Adipocyte (in vitro differentiated cells): Measurements from ENCODE around the gene GTF2B.
A peak's percentile ranks its signal among the peaks of the same experiment; 100 is the strongest.
"Not testable (repeated sequence)": the region's sequence is repeated elsewhere in the genome, so short reads cannot be mapped to it uniquely, and the experiment has no call there.

Experiments
- DNase-seq: peaks from one replicate; pipeline ENCODE4 v3.0.0-alpha.2; 2015; ENCODE audit warnings: low read depth
- H3K27me3 ChIP-seq: replicated peaks from 2 replicates; pipeline ENCODE4 v1.7.0; 2013; ENCODE audit warnings: mild to moderate bottlenecking, low read length, moderate library complexity; ENCODE audit not compliant: control insufficient read depth, insufficient read depth
- H3K36me3 ChIP-seq: 2 replicates; pipeline ENCODE4 v1.7.0; 2013; ENCODE audit warnings: low read length, mild to moderate bottlenecking, moderate library complexity; ENCODE audit not compliant: control insufficient read depth, insufficient read depth, severe bottlenecking
- H3K4me1 ChIP-seq: 2 replicates; pipeline ENCODE4 v1.7.0; 2013; ENCODE audit warnings: mild to moderate bottlenecking, low read length, moderate library complexity; ENCODE audit not compliant: control insufficient read depth, insufficient read depth
- H3K4me3 ChIP-seq: 2 replicates; pipeline ENCODE4 v1.7.0; 2013; ENCODE audit warnings: mild to moderate bottlenecking, low read length, moderate library complexity
- H3K9ac ChIP-seq: 2 replicates; pipeline ENCODE4 v1.7.0; 2013; ENCODE audit warnings: mild to moderate bottlenecking, low read length, moderate library complexity
- H3K9me3 ChIP-seq: 2 replicates; pipeline ENCODE4 v1.7.0; 2013; ENCODE audit warnings: mild to moderate bottlenecking, low read length, moderate library complexity; ENCODE audit not compliant: control insufficient read depth

Gene GTF2B

GRCh38 chr1:88911800-88912199 lies 20.4 kb upstream of the GTF2B start:
- H3K4me1 ChIP-seq, H3K9ac ChIP-seq: not testable (repeated sequence)

GRCh38 chr1:88911161-88911560 lies 19.8 kb upstream of the GTF2B start:
- no peaks in the 10 kb centered on the region for H3K4me1 ChIP-seq
- DNase-seq = no peak

More at GRCh38 chr1:88911800-88912199, 20.4 kb upstream of the GTF2B start:
- H3K27me3 ChIP-seq, H3K9me3 ChIP-seq, DNase-seq, H3K36me3 ChIP-seq, H3K4me3 ChIP-seq: not testable (repeated sequence)

DNA sequence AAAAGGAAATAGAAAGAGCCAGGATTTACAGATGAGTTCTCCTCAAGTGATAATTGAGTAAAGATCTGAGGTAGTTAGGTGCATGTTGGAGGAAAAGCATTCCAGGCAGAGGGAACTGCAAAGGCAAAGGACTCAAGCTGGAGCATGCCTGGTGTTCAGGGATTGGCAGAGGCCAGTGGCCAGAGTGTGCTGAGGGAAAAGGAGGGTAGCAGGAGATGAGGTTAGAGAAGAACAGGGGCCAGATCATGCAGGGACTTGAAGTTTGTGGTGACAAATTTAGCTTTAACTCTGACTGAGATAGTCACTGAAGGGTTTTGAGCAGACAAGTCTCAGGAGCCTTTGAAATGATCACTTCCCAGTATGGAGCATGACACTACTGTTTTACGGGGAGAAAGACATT lies 19.0 kb upstream of the GTF2B start:
- H3K9ac ChIP-seq = no peak overlapping the region
- DNase-seq = no peak
- H3K9me3 ChIP-seq = no peaks in the 10 kb centered on the region
- no peaks in the 10 kb centered on the region for H3K4me1 ChIP-seq
- H3K4me3 ChIP-seq = no peak overlapping the region
- H3K36me3 ChIP-seq = no peaks in the 10 kb centered on the region
- H3K27me3 ChIP-seq = no peaks in the 10 kb centered on the region

More at GRCh38 chr1:88911161-88911560, 19.8 kb upstream of the GTF2B start:
- Histone ChIP-seq H3K4me3 (no peak overlapping the region), H3K27me3 (no peaks in the 10 kb centered on the region), H3K36me3 (no peaks in the 10 kb centered on the region), H3K9me3 (peaks cover under 1% of the 10 kb centered on the region), H3K9ac (no peak overlapping the region)

- H3K36me3 ChIP-seq = no peaks in the 10 kb centered on the region
- no peaks in the 10 kb centered on the region for H3K4me1 ChIP-seq
- no peak for DNase-seq
- H3K4me3 ChIP-seq = no peak overlapping the region
- H3K9ac ChIP-seq = no peak overlapping the region
- no peaks in the 10 kb centered on the region for H3K27me3 ChIP-seq
- H3K9me3 ChIP-seq = no peaks in the 10 kb centered on the region
Measured at GRCh38 chr1:88900883-88901282, 9.5 kb upstream of the GTF2B start.

DNA sequence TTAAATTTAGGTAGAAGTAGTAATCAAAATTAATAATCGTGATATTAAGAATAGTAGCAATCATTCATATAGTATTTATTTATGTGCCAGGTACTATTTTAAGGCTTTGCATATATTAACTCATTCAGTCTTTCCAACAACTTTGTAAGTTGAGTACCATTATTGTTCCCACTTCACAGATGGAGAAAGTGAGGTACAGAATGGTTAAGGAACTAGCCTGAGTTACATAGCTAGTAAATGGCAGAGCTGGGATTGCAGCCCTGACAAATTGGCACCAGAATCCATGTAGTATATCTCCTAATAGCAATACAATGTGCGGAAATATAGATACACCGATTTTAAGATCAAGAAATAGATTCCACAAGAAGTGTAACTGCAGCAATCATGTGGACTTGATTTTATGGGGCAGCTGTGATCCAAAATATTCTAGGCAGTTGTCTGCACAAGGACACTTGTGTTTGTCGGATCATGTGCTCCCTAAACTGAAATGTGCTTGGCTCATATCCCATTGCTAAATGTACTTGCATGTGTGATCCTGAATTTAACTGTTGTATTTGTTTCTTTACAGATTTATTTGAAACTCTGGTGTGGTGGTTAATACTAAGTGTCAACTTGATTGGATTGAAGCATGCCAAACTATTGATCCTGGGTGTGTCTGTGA lies 5.8 kb upstream of the GTF2B start:
- no peaks in the 10 kb centered on the region for H3K4me1 ChIP-seq
- H3K27me3 ChIP-seq = no peaks in the 10 kb centered on the region
- H3K4me3 ChIP-seq = no peak overlapping the region
- no peaks in the 10 kb centered on the region for H3K9me3 ChIP-seq
- no peak for DNase-seq
- H3K36me3 ChIP-seq = no peaks in the 10 kb centered on the region
- no peak overlapping the region for H3K9ac ChIP-seq

- H3K9me3 ChIP-seq = no peaks in the 10 kb centered on the region
- peak; percentile 26 for DNase-seq
- peak overlapping the region; percentile 95 for H3K4me3 ChIP-seq
- peaks cover 17% of the 10 kb centered on the region for H3K4me1 ChIP-seq
- H3K36me3 ChIP-seq = no peaks in the 10 kb centered on the region
- H3K27me3 ChIP-seq = no peaks in the 10 kb centered on the region
- no peak overlapping the region for H3K9ac ChIP-seq
Measured at GRCh38 chr1:88892357-88892877, 1.1 kb upstream of the GTF2B start.

GRCh38 chr1:88891951-88892340 lies 579 bp upstream of the GTF2B start:
- Histone ChIP-seq H3K4me3 (peak overlapping the region; percentile 95), H3K9me3 (no peaks in the 10 kb centered on the region), H3K9ac (peak overlapping the region; percentile 95), H3K36me3 (peaks cover 3% of the 10 kb centered on the region), H3K4me1 (peaks cover 17% of the 10 kb centered on the region), H3K27me3 (no peaks in the 10 kb centered on the region)
- no peak for DNase-seq

DNA sequence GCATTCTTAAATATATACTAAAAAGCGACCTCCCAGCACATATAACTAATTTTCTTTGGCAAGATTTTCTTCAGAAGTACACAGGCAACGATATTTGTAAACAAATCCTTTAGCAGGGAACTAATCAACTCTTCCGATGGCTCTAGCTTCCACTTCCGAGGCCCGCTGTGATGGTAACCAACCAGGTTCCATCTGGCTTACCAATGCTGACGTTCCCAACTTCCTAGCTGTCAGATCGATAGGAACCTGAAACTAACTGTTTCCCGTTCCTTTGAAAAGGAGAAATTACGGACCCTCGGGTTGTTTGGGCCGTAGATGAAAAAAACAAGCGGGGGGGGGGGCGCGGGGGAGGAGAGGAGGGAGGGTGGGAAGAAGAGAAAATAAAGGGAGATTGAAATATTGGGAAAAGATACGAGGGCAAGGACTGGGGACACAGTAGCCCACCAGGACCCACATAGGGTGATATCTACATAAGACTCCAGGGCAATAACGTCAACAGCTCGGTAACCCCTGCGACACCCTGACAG lies 513 bp downstream of the GTF2B start:
- H3K4me3 ChIP-seq = peak overlapping the region; percentile 95
- no peaks in the 10 kb centered on the region for H3K27me3 ChIP-seq
- H3K9ac ChIP-seq = peak overlapping the region; percentile 95
- peak; percentile 77 for DNase-seq
- no peaks in the 10 kb centered on the region for H3K9me3 ChIP-seq
- peaks cover 14% of the 10 kb centered on the region for H3K36me3 ChIP-seq
- H3K4me1 ChIP-seq = peaks cover 17% of the 10 kb centered on the region

DNA sequence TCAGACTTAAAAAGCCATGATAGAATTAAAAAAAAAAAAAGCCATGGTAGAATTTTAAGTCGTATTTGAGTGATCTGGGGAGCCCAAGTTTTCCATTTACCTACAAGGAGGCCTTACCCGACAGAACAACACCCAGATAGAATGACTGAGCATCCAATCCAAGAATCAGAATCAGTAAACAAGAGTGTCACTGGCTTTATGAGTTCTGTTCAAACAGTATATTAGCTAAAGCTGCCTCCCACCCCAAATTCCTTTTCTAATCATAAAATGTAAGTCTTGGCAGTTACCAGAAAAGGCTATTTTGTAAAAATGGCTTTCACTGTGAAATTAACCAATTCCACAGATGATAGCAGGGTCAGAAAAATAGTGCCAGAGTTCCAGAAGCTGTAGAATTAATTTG lies 1.2 kb downstream of the GTF2B start:
- peak; percentile 10 for DNase-seq
- Histone ChIP-seq H3K9me3 (no peaks in the 10 kb centered on the region), H3K9ac (peak overlapping the region; percentile 95), H3K36me3 (peaks cover 21% of the 10 kb centered on the region), H3K4me3 (peak overlapping the region; percentile 95), H3K27me3 (no peaks in the 10 kb centered on the region), H3K4me1 (peaks cover 17% of the 10 kb centered on the region)

DNA sequence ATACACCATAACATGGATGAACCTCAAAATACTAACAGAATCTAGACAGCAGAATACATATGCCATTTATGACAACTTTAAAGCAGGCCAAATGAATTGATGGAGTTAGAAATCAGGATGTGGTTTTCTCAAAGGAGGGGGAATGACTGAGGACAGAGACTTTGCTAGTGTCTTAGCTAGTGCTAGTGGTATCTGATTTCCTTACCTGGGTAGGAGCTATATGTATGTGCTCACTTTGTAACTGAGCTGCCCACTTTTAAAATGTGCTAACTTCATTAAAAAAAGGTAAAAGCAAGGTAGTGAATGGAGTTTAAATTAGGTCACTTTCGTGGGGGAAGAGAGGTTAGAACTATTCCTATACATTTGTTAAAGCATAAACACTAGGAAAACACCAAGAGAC lies 2.6 kb downstream of the GTF2B start:
- H3K9me3 ChIP-seq = no peaks in the 10 kb centered on the region
- no peaks in the 10 kb centered on the region for H3K27me3 ChIP-seq
- H3K36me3 ChIP-seq = peaks cover 33% of the 10 kb centered on the region
- no peak overlapping the region for H3K9ac ChIP-seq
- no peak for DNase-seq
- peaks cover 17% of the 10 kb centered on the region for H3K4me1 ChIP-seq
- H3K4me3 ChIP-seq = no peak overlapping the region

DNA sequence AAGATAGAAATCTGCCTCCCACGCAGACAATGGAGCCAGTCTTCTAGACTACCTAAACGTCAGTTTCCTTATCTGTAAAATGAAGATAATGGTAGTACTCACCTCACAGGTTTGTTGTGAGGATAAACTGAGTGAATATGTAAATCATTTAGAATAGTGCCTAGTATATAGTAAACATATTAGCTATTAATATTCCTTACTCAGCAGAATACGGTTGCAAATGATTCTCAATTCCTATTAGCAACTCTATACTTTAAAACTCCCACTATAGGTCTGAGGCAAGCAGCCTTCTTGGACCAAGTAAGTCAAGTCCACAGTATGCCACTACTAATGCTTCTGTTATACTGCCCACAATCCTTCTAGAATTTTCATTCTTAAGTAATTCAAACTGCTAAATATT lies 5.4 kb downstream of the GTF2B start:
- Histone ChIP-seq H3K27me3 (no peaks in the 10 kb centered on the region), H3K4me3 (no peak overlapping the region), H3K36me3 (peaks cover 58% of the 10 kb centered on the region), H3K9me3 (no peaks in the 10 kb centered on the region), H3K4me1 (peaks cover 29% of the 10 kb centered on the region), H3K9ac (no peak overlapping the region)
- DNase-seq = no peak
